ENCODE data around the gene FOXP1.
"Not testable (repeated sequence)": the region's sequence is repeated elsewhere in the genome, so short reads cannot be mapped to it uniquely, and the experiment has no call there.

Gene FOXP1

GRCh38 chr3:71526448-71526847 is 57.1 kb downstream of the FOXP1 start:
- DNase-seq: not testable (repeated sequence)

GRCh38 chr3:71525391-71525790 is 58.1 kb downstream of the FOXP1 start:
- DNase-seq: no peak

- DNase-seq: no peak
Observed at GRCh38 chr3:71524672-71525071, 58.9 kb downstream of the FOXP1 start.

GRCh38 chr3:71523628-71524027 is 59.9 kb downstream of the FOXP1 start:
- peak; percentile 80 for DNase-seq

GRCh38 chr3:71521940-71522876 is 61.3 kb downstream of the FOXP1 start:
- no peak for DNase-seq

- DNase-seq: no peak
Observed at GRCh38 chr3:71521021-71521352, 62.5 kb downstream of the FOXP1 start.

GRCh38 chr3:71520161-71521020 is 63.1 kb downstream of the FOXP1 start:
- peak; percentile 93 for DNase-seq

- DNase-seq: no peak
Observed at GRCh38 chr3:71518089-71518488, 65.4 kb downstream of the FOXP1 start.

- peak; percentile 55 for DNase-seq
Observed at GRCh38 chr3:71517271-71517791, 66.2 kb downstream of the FOXP1 start.

- DNase-seq: no peak
Observed at GRCh38 chr3:71515636-71516365, 67.7 kb downstream of the FOXP1 start.

- DNase-seq: peak; percentile 45
Observed at GRCh38 chr3:71514621-71515020, 68.9 kb downstream of the FOXP1 start.

GRCh38 chr3:71513515-71513914 is 70.0 kb downstream of the FOXP1 start:
- no peak for DNase-seq

- DNase-seq: peak; percentile 39
Observed at GRCh38 chr3:71513081-71513480, 70.4 kb downstream of the FOXP1 start.

GRCh38 chr3:71512544-71512943 is 71.0 kb downstream of the FOXP1 start:
- DNase-seq: no peak

- DNase-seq: no peak
Observed at GRCh38 chr3:71512000-71512399, 71.5 kb downstream of the FOXP1 start.

GRCh38 chr3:71511446-71511845 is 72.1 kb downstream of the FOXP1 start:
- DNase-seq: no peak

GRCh38 chr3:71511037-71511436 is 72.5 kb downstream of the FOXP1 start:
- peak; percentile 100 for DNase-seq

- DNase-seq: peak; percentile 90
Observed at GRCh38 chr3:71510510-71510909, 73.0 kb downstream of the FOXP1 start.

- peak; percentile 91 for DNase-seq
Observed at GRCh38 chr3:71509066-71509465, 74.5 kb downstream of the FOXP1 start.

GRCh38 chr3:71505767-71506350 is 77.7 kb downstream of the FOXP1 start:
- no peak for DNase-seq

GRCh38 chr3:71504250-71505036 is 79.1 kb downstream of the FOXP1 start:
- peak; percentile 98 for DNase-seq
